Bronchial epithelial cell (primary cell): Measurements from ENCODE around the gene DONSON. TPM values are rescaled to one million over a fixed set of nuclear protein-coding genes. Genes with fewer than 3 reads are reported as not detected.

Experiments
- DNase-seq: peaks from one replicate; pipeline ENCODE4 v3.0.0-alpha.2; 2010; ENCODE audit warnings: low read depth
- FAIRE-seq: peaks from 2 replicates; lab custom pipeline; 2011; peaks lifted over from hg19 to GRCh38; lab: Jason Lieb, UNC
- H3K27me3 ChIP-seq: 2 replicates; pipeline ENCODE4 v1.5.1; 2011; ENCODE audit warnings: low read length; ENCODE audit not compliant: control insufficient read depth, insufficient read depth
- H3K36me3 ChIP-seq: 2 replicates; pipeline ENCODE4 v1.5.1; 2011; ENCODE audit warnings: low read length; ENCODE audit not compliant: control insufficient read depth, insufficient read depth
- H3K4me3 ChIP-seq: 2 replicates; pipeline ENCODE4 v1.5.1; 2011; ENCODE audit warnings: mild to moderate bottlenecking, low read depth, low read length, control low read depth
- CTCF ChIP-seq: IDR thresholded peaks from 2 replicates; pipeline ENCODE4 v1.5.1; 2011; ENCODE audit warnings: mild to moderate bottlenecking, moderate library complexity, low read length, control low read depth, inconsistent platforms; ENCODE audit not compliant: insufficient read depth, severe bottlenecking
- total RNA-seq: library from RNA; depleted of rRNA; stranded (reverse); fragments of >200 nt; gene quantifications from 2 replicates; pipeline ENCODE4 v1.2.1, GENCODE V29; 2014

DONSON gene
- total RNA-seq, 1 donor from 2014 or later: 6.6 TPM

- no peak for FAIRE-seq
- H3K36me3 ChIP-seq: peaks cover 4% of the 10 kb centered on the region
- H3K4me3 ChIP-seq: no peak overlapping the region
These were observed 22.7 kb upstream of the DONSON start for GRCh38 chr21:33611006-33611744.

GRCh38 chr21:33608559-33608958 is 20.1 kb upstream of the DONSON start:
- peaks cover 4% of the 10 kb centered on the region for H3K36me3 ChIP-seq
- no peak for TF ChIP-seq CTCF
- DNase-seq (no peak), FAIRE-seq (no peak)
- H3K27me3 ChIP-seq: no peaks in the 10 kb centered on the region
- no peak overlapping the region for H3K4me3 ChIP-seq

More at GRCh38 chr21:33611006-33611744, 22.7 kb upstream of the DONSON start:
- H3K27me3 ChIP-seq: no peaks in the 10 kb centered on the region
- TF ChIP-seq CTCF: no peak
- no peak for DNase-seq

- H3K36me3 ChIP-seq: peaks cover 2% of the 10 kb centered on the region
These were observed 9.6 kb upstream of the DONSON start for GRCh38 chr21:33598051-33598450.

GRCh38 chr21:33587792-33588484 is 546 bp downstream of the DONSON start:
- no peak for FAIRE-seq
- peaks cover 1% of the 10 kb centered on the region for H3K36me3 ChIP-seq
- DNase-seq: peak; percentile 12
- no peaks in the 10 kb centered on the region for H3K27me3 ChIP-seq
- peak overlapping the region; percentile 55 for H3K4me3 ChIP-seq
- TF ChIP-seq CTCF: no peak

More at GRCh38 chr21:33598051-33598450, 9.6 kb upstream of the DONSON start:
- Histone ChIP-seq H3K27me3 (no peaks in the 10 kb centered on the region), H3K4me3 (no peak overlapping the region)
- DNase-seq: no peak
- no peak for TF ChIP-seq CTCF
- FAIRE-seq: no peak

- peaks cover 1% of the 10 kb centered on the region for H3K36me3 ChIP-seq
- no peak overlapping the region for H3K4me3 ChIP-seq
- FAIRE-seq (no peak), DNase-seq (no peak)
- H3K27me3 ChIP-seq: no peaks in the 10 kb centered on the region
- no peak for TF ChIP-seq CTCF
These were observed 1.6 kb downstream of the DONSON start for GRCh38 chr21:33586927-33587326.
